ENCODE data around the gene MIEN1. TPM values are rescaled to one million over a fixed set of nuclear protein-coding genes. Genes with fewer than 3 reads are reported as not detected.

MIEN1 gene
- polyA plus RNA-seq, 2 of the 4 experiments (the other 2 are of a cell fraction) = 63.9 to 85.5 TPM

GRCh38 chr17:39753514-39754160, 23.3 kb upstream of the MIEN1 start:
- DNase-seq (ENCODE audit: low read depth in 1 of 2, low spot score in 1 of 2) = no peak
- Histone ChIP-seq H3K4me2 (peak overlapping the region; percentile 94), H3K9me3 (no peaks in the 10 kb centered on the region), H3K4me3 (peak overlapping the region; percentile 69), H3K4me1 (peaks cover 21% of the 10 kb centered on the region), H3K27ac (peak overlapping the region; percentile 83 to 96)
- POLR2A ChIA-PET = interaction anchor here (1.0 to 2.8 kb wide), 3 partner anchors 24 to 226 kb away, joined by 3 to 12 read pairs (median 7); partner anchors contain the start of genes MIEN1 and PSMD3
- WGBS (ENCODE audit: missing lambda C conversion rate) = 57% methylated on average over 14 of the region's 55 CpGs
- ATAC-seq = peak; percentile 26 to 38; a peak in 5 of 6 replicates
- CTCF ChIA-PET = interaction anchor here (0.6 to 15.6 kb wide), 41 partner anchors 10 to 206 kb away, joined by 3 to 217 read pairs (median 4); partner anchors contain the start of genes IKZF3, MIEN1, PGAP3 and PPP1R1B
- no peak for FAIRE-seq
- TF ChIP-seq EHF (CRISPR knock-in tag; IDR thresholded peaks at IDR 0.05) = peak; percentile 89; the same call in 1 of the 2 replicates
- TF ChIP-seq PHF8 (IDR thresholded peaks at IDR 0.05; ENCODE audit: borderline replicate concordance, low read depth) = peak; percentile 51; the same call in 1 of the 2 replicates
- TF ChIP-seq POLR2A (IDR thresholded peaks at IDR 0.05; ENCODE audit: low read length) = peak; percentile 31; the same call in 1 of the 2 replicates
- TF ChIP-seq HOXB13 (CRISPR knock-in tag; IDR thresholded peaks at IDR 0.05; ENCODE audit: low read depth) = peak; percentile 81
- no peak for TF ChIP-seq REST (IDR thresholded peaks at IDR 0.05)
- TF ChIP-seq NR3C1 (IDR thresholded peaks at IDR 0.05) = no peak
- peak; percentile 77; the same call in 1 of the 2 replicates for TF ChIP-seq HOXB5 (CRISPR knock-in tag; IDR thresholded peaks at IDR 0.05)
- no peak for TF ChIP-seq JUNB (IDR thresholded peaks at IDR 0.05)
- no peak for TF ChIP-seq ZSCAN20 (CRISPR knock-in tag; IDR thresholded peaks at IDR 0.05)
- no peak for TF ChIP-seq ESRRA (IDR thresholded peaks at IDR 0.05; ENCODE audit: borderline replicate concordance, low read length)
- TF ChIP-seq BCL3 (IDR thresholded peaks at IDR 0.05) = no peak; the same call in 2 of the 3 replicates
- 0 out of 2 replicates have a peak, but pooled peaks have one; percentile 17 for TF ChIP-seq NPAS2 (CRISPR knock-in tag; IDR thresholded peaks at IDR 0.05; ENCODE audit: borderline replicate concordance)
- no peak for TF ChIP-seq RAD21 (conservative IDR thresholded peaks at IDR 0.05 in 1 of 2, IDR thresholded peaks at IDR 0.05 in 1 of 2)
- no peak for TF ChIP-seq TP53 (CRISPR knock-in tag; IDR thresholded peaks at IDR 0.05)
- 0 out of 2 replicates have a peak, but pooled peaks have one; percentile 1 for TF ChIP-seq GATA3 (IDR thresholded peaks at IDR 0.05; ENCODE audit: borderline replicate concordance)

DNA sequence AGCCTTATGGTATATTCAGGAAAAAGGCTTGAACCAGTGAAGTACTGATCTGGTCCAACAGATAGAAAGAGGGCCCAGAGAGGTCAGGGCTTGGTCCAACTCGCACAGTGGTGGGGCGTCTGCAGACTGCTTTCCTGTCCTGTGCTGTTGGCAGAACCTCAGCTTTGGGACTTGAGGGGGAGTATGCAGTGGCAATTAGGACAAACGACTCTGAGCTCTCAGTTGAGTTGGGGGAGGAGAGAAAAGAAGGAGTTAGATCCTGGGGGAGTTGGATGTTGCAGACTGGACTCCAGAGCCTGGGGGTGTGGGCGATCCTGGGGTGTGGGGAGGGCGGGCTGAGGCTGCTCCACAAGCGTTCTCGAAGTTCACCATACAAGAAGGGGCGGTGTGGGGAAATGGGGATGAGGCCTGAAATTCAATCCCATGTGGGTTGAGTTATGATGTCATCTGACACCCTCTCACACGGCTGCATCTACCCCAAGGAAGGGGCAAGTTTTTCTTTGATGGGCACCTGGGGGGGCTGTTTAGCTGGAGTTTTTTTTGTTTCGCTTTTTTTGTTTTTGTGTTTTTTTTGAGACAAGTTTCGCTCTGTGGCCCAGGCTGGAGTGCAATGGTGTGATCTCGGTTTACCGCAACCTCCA, 22.0 kb upstream of the MIEN1 start:
- ChIA-PET POLR2A (interaction anchor here (0.6 kb wide), 1 partner anchor 162 kb away, joined by 5 read pairs; no protein-coding TSS in a partner anchor), CTCF (interaction anchor here (0.9 to 15.6 kb wide), 21 partner anchors 8 to 205 kb away, joined by 3 to 217 read pairs (median 10); partner anchors contain the start of genes IKZF3, MIEN1, PGAP3 and PPP1R1B)
- ATAC-seq (no peak), FAIRE-seq (no peak), DNase-seq (ENCODE audit: low read depth in 1 of 2, low spot score in 1 of 2) (no peak)
- WGBS (ENCODE audit: missing lambda C conversion rate) = 88% methylated on average over 13 of the region's 13 CpGs
- H3K4me1 ChIP-seq = peaks cover 21% of the 10 kb centered on the region
- no peak overlapping the region for H3K4me3 ChIP-seq
- no peak overlapping the region for H3K27ac ChIP-seq
- H3K9me3 ChIP-seq = no peaks in the 10 kb centered on the region
- no peak overlapping the region for H3K4me2 ChIP-seq
- TF ChIP-seq RFX5 (IDR thresholded peaks at IDR 0.05) (no peak), ESRRA (IDR thresholded peaks at IDR 0.05; ENCODE audit: borderline replicate concordance, low read length) (no peak), HMGXB4 (CRISPR knock-in tag; IDR thresholded peaks at IDR 0.05; ENCODE audit: borderline replicate concordance) (no peak), CBX2 (IDR thresholded peaks at IDR 0.05; ENCODE audit: borderline replicate concordance, low read depth) (no peak), NFE2L2 (conservative IDR thresholded peaks at IDR 0.05; ENCODE audit: low read length) (no peak), HEYL (CRISPR knock-in tag; IDR thresholded peaks at IDR 0.05) (no peak), FOSL2 (IDR thresholded peaks at IDR 0.05) (no peak), FOSL2 (CRISPR knock-in tag; IDR thresholded peaks at IDR 0.05) (no peak), KDM1A (IDR thresholded peaks at IDR 0.05; ENCODE audit: low read depth) (no peak), MAFK (IDR thresholded peaks at IDR 0.05; ENCODE audit: partially characterized antibody) (no peak), NPAS2 (CRISPR knock-in tag; IDR thresholded peaks at IDR 0.05; ENCODE audit: borderline replicate concordance) (no peak), KDM5A (IDR thresholded peaks at IDR 0.05) (no peak), JUNB (IDR thresholded peaks at IDR 0.05) (no peak), RCOR1 (IDR thresholded peaks at IDR 0.05; ENCODE audit: low read depth, low read length) (no peak), HOXB5 (CRISPR knock-in tag; IDR thresholded peaks at IDR 0.05) (no peak), BCL3 (IDR thresholded peaks at IDR 0.05) (no peak)

Data from A549 (cell line).